Neural progenitor cell (in vitro differentiated cells): ENCODE results near the gene DIMT1. TPM values are rescaled to one million over a fixed set of nuclear protein-coding genes. Genes with fewer than 3 reads are reported as not detected.

Source experiments
- DNase-seq: peaks from one replicate; pipeline ENCODE4 v3.0.0-alpha.2; 2016; ENCODE audit warnings: low spot score
- H2AFZ ChIP-seq: fragments of 200-600 bp; sonication (generic); replicated peaks from 2 replicates; pipeline ENCODE4 v1.6.1; 2016; ENCODE audit warnings: antibody characterized with exemption
- H3F3A ChIP-seq: fragments of 200-600 bp; sonication (generic); 2 replicates; pipeline ENCODE4 v1.6.1; 2016; ENCODE audit warnings: antibody characterized with exemption, low read depth
- H3K27ac ChIP-seq: fragments of 200-600 bp; sonication (generic); 2 replicates; pipeline ENCODE4 v1.5.1; 2016; ENCODE audit warnings: mild to moderate bottlenecking
- H3K27me3 ChIP-seq: fragments of 200-600 bp; sonication (generic); 2 replicates; pipeline ENCODE4 v1.6.1; 2016; ENCODE audit warnings: mild to moderate bottlenecking, moderate library complexity
- H3K36me3 ChIP-seq: fragments of 200-600 bp; sonication (generic); 2 replicates; pipeline ENCODE4 v1.5.1; 2016
- H3K4me1 ChIP-seq: fragments of 200-600 bp; sonication (generic); 2 replicates; pipeline ENCODE4 v1.6.1; 2016; ENCODE audit warnings: mixed run types
- H3K4me2 ChIP-seq: fragments of 200-600 bp; sonication (generic); 2 replicates; pipeline ENCODE4 v1.6.1; 2016
- H3K4me3 ChIP-seq: fragments of 200-600 bp; sonication (generic); 2 replicates; pipeline ENCODE4 v1.5.1; 2016
- H3K79me2 ChIP-seq: fragments of 200-600 bp; sonication (generic); 2 replicates; pipeline ENCODE4 v1.6.1; 2016; ENCODE audit warnings: low read depth
- H3K9ac ChIP-seq: fragments of 200-600 bp; sonication (generic); 2 replicates; pipeline ENCODE4 v1.6.1; 2016
- H3K9me3 ChIP-seq: fragments of 200-600 bp; sonication (generic); 2 replicates; pipeline ENCODE4 v1.5.1; 2016; ENCODE audit warnings: low read depth
- H4K20me1 ChIP-seq: fragments of 200-600 bp; sonication (generic); 2 replicates; pipeline ENCODE4 v1.6.1; 2016; ENCODE audit warnings: low read depth
- H3K27ac Mint-ChIP-seq: 3 replicates; pipeline ENCODE4 v1.8.0; 2021; ENCODE audit warnings: mixed read lengths
- H3K27me3 Mint-ChIP-seq: 2 replicates; pipeline ENCODE4 v1.8.0; 2022; ENCODE audit warnings: low read depth, mild to moderate bottlenecking, inconsistent platforms, moderate library complexity, mixed read lengths; ENCODE audit not compliant: insufficient read depth
- H3K36me3 Mint-ChIP-seq: 3 replicates; pipeline ENCODE4 v1.8.0; 2021; ENCODE audit warnings: mixed read lengths
- H3K4me1 Mint-ChIP-seq: 3 replicates; pipeline ENCODE4 v1.8.0; 2021; ENCODE audit warnings: mixed read lengths
- H3K4me3 Mint-ChIP-seq: 3 replicates; pipeline ENCODE4 v1.8.0; 2021; ENCODE audit warnings: mild to moderate bottlenecking, moderate library complexity, mixed read lengths
- H3K9me3 Mint-ChIP-seq: 3 replicates; pipeline ENCODE4 v1.8.0; 2020; ENCODE audit warnings: mixed read lengths
- CTCF ChIP-seq: fragments of 200-600 bp; sonication (generic); IDR thresholded peaks from 2 replicates; pipeline ENCODE4 v1.5.1; 2017; ENCODE audit warnings: antibody characterized with exemption, mild to moderate bottlenecking
- EZH2 ChIP-seq: fragments of 200-600 bp; sonication (generic); IDR thresholded peaks from 2 replicates; pipeline ENCODE4 v1.6.1; 2017; ENCODE audit warnings: antibody characterized with exemption, mild to moderate bottlenecking, moderate library complexity
- EZH2phosphoT487 ChIP-seq: fragments of 200-600 bp; sonication (generic); IDR thresholded peaks from 2 replicates; pipeline ENCODE4 v1.6.1; 2017; ENCODE audit warnings: antibody characterized with exemption
- total RNA-seq: library from RNA; depleted of rRNA; stranded (reverse); fragments of >200 nt; gene quantifications from 2 replicates; pipeline ENCODE4 v1.2.3, GENCODE V29; 2015; ENCODE audit warnings: low replicate concordance

Gene DIMT1
- total RNA-seq, 1 donor from 2014 or later, result 43.2 TPM

GRCh38 chr5:62432621-62433064 lies 28.9 kb upstream of the DIMT1 start:
- H3F3A ChIP-seq, result no peaks in the 10 kb centered on the region
- no peaks in the 10 kb centered on the region for H3K4me1 Mint-ChIP-seq
- no peaks in the 10 kb centered on the region for H3K27me3 Mint-ChIP-seq
- H3K27me3 ChIP-seq, result no peaks in the 10 kb centered on the region
- H3K9me3 ChIP-seq, result no peaks in the 10 kb centered on the region
- H3K27ac ChIP-seq, result no peak overlapping the region
- no peak for TF ChIP-seq EZH2phosphoT487
- TF ChIP-seq CTCF, result no peak
- no peak for TF ChIP-seq EZH2
- no peak overlapping the region for H3K9ac ChIP-seq
- H3K79me2 ChIP-seq, result peaks cover 97% of the 10 kb centered on the region
- DNase-seq, result no peak
- H3K4me3 Mint-ChIP-seq, result no peak overlapping the region
- no peaks in the 10 kb centered on the region for H3K36me3 ChIP-seq
- no peak overlapping the region for H2AFZ ChIP-seq
- H4K20me1 ChIP-seq, result peaks cover 11% of the 10 kb centered on the region
- no peaks in the 10 kb centered on the region for H3K9me3 Mint-ChIP-seq
- H3K4me2 ChIP-seq, result no peak overlapping the region
- H3K27ac Mint-ChIP-seq, result no peak overlapping the region
- H3K36me3 Mint-ChIP-seq, result no peaks in the 10 kb centered on the region
- no peaks in the 10 kb centered on the region for H3K4me1 ChIP-seq
- no peak overlapping the region for H3K4me3 ChIP-seq

- Histone ChIP-seq H3K36me3 (no peaks in the 10 kb centered on the region), H3K4me3 (no peak overlapping the region), H3K27me3 (no peaks in the 10 kb centered on the region), H4K20me1 (peaks cover 11% of the 10 kb centered on the region), H3K27ac (no peak overlapping the region), H3K79me2 (peaks cover 97% of the 10 kb centered on the region), H3K9ac (no peak overlapping the region), H3K9me3 (no peaks in the 10 kb centered on the region), H3K4me1 (no peaks in the 10 kb centered on the region), H3K4me2 (no peak overlapping the region), H2AFZ (no peak overlapping the region), H3F3A (no peaks in the 10 kb centered on the region)
- H3K27ac Mint-ChIP-seq, result no peak overlapping the region
- H3K4me3 Mint-ChIP-seq, result no peak overlapping the region
- no peaks in the 10 kb centered on the region for H3K9me3 Mint-ChIP-seq
- no peak for TF ChIP-seq EZH2phosphoT487
- no peak for TF ChIP-seq EZH2
- TF ChIP-seq CTCF, result no peak
- H3K27me3 Mint-ChIP-seq, result no peaks in the 10 kb centered on the region
- DNase-seq, result no peak
- H3K4me1 Mint-ChIP-seq, result no peaks in the 10 kb centered on the region
- H3K36me3 Mint-ChIP-seq, result no peaks in the 10 kb centered on the region
These were observed 28.3 kb upstream of the DIMT1 start for GRCh38 chr5:62431735-62432620.

- H3K27me3 Mint-ChIP-seq, result no peaks in the 10 kb centered on the region
- DNase-seq, result no peak
- Histone ChIP-seq H3K36me3 (no peaks in the 10 kb centered on the region), H3K4me2 (no peak overlapping the region), H3K9ac (no peak overlapping the region), H2AFZ (no peak overlapping the region), H3K79me2 (peaks cover 100% of the 10 kb centered on the region), H3K27ac (no peak overlapping the region), H3F3A (no peaks in the 10 kb centered on the region), H3K4me1 (no peaks in the 10 kb centered on the region), H3K27me3 (no peaks in the 10 kb centered on the region), H3K4me3 (no peak overlapping the region), H3K9me3 (no peaks in the 10 kb centered on the region), H4K20me1 (peaks cover 1% of the 10 kb centered on the region)
- TF ChIP-seq CTCF (no peak), EZH2 (no peak), EZH2phosphoT487 (no peak)
- no peak overlapping the region for H3K4me3 Mint-ChIP-seq
- no peaks in the 10 kb centered on the region for H3K9me3 Mint-ChIP-seq
- H3K27ac Mint-ChIP-seq, result no peak overlapping the region
- H3K4me1 Mint-ChIP-seq, result no peaks in the 10 kb centered on the region
- H3K36me3 Mint-ChIP-seq, result peaks cover 4% of the 10 kb centered on the region
These were observed 21.1 kb upstream of the DIMT1 start for GRCh38 chr5:62424763-62425162.
